GM12878 (cell line): ENCODE results near the gene PURA. TPM values are rescaled to one million over a fixed set of nuclear protein-coding genes. Genes with fewer than 3 reads are reported as not detected.

ENCODE experiments used
- ATAC-seq: fragments of 200-7000 bp; cut with Tn5 transposase; 3 replicates; pipeline ENCODE4 v1.9.1; 2020; ENCODE audit warnings: mild to moderate bottlenecking, moderate library complexity
- BruUV-seq: library from RNA; stranded (reverse); fragments of 400-500 nt; replicated peaks from 2 replicates; lab custom pipeline; 2021; lab: Mats Ljungman, UMichigan
- CTCF ChIA-PET: fragments of 300-600 bp; sonication (Branson Sonifier 250); formaldehyde crosslinking; extraction: SDS; loops from one replicate; lab custom pipeline; 2021; ENCODE audit warnings: inconsistent platforms; lab: Yijun Ruan, JAX
- POLR2A ChIA-PET: fragments of 350-600 bp; formaldehyde crosslinking; extraction: SDS; loops from one replicate; lab custom pipeline; 2021; ENCODE audit warnings: inconsistent platforms; lab: Charles Lee
- RAD21 ChIA-PET: fragments of 300-600 bp; sonication (Branson Sonifier 250); formaldehyde crosslinking; loops from one replicate; lab custom pipeline; 2023; ENCODE audit warnings: antibody characterized with exemption; ENCODE audit not compliant: unreplicated experiment; lab: Charles Lee
- SMC1A ChIA-PET: fragments of 300-600 bp; sonication (Branson Sonifier 250); formaldehyde crosslinking; loops from one replicate; lab custom pipeline; 2023; ENCODE audit not compliant: unreplicated experiment, uncharacterized antibody; lab: Charles Lee
- DNase-seq: peaks from one replicate; pipeline ENCODE4 v3.0.0-alpha.2; 2011; ENCODE audit warnings: low read depth, low spot score
- FAIRE-seq: peaks from 3 replicates; lab custom pipeline; 2011; peaks lifted over from hg19 to GRCh38; lab: Jason Lieb, UNC
- H2AFZ ChIP-seq: 2 replicates; pipeline ENCODE4 v1.6.0; 2011; ENCODE audit warnings: low read depth, low read length, control low read depth; ENCODE audit not compliant: control insufficient read depth
- H3K27ac ChIP-seq: 2 replicates; pipeline ENCODE4 v1.5.1; 2011; ENCODE audit warnings: control low read depth; ENCODE audit not compliant: control insufficient read depth, insufficient read depth
- H3K27me3 ChIP-seq, 2 experiments: replicated peaks in 1 of 2; 2 replicates each; pipeline versions ENCODE4 v1.6.0 to v1.6.1; 2011; ENCODE audit warnings: low read length in 1 of 2; ENCODE audit not compliant: control insufficient read depth in 2 of 2, insufficient read depth in 2 of 2
- H3K36me3 ChIP-seq, 2 experiments: 2 replicates each; pipeline ENCODE4 v1.5.1; 2011; ENCODE audit warnings: low read length in 1 of 2; ENCODE audit not compliant: control insufficient read depth in 2 of 2, insufficient read depth in 2 of 2
- H3K4me1 ChIP-seq: 2 replicates; pipeline ENCODE4 v1.6.1; 2011; ENCODE audit warnings: mild to moderate bottlenecking, low read length, moderate library complexity, mixed read lengths; ENCODE audit not compliant: control insufficient read depth, insufficient read depth
- H3K4me2 ChIP-seq: 2 replicates; pipeline ENCODE4 v1.6.0; 2011; ENCODE audit warnings: control low read depth; ENCODE audit not compliant: control insufficient read depth, insufficient read depth
- H3K4me3 ChIP-seq: fragments of 200-600 bp; sonication (generic); 2 replicates; pipeline ENCODE4 v1.5.1; 2016
- H3K79me2 ChIP-seq: 2 replicates; pipeline ENCODE4 v1.6.0; 2011; ENCODE audit warnings: low read length; ENCODE audit not compliant: control insufficient read depth, insufficient read depth
- H3K9ac ChIP-seq: 2 replicates; pipeline ENCODE4 v1.8.0; 2011; ENCODE audit warnings: low read length, control low read depth, mixed read lengths; ENCODE audit not compliant: control insufficient read depth, insufficient read depth
- H3K9me3 ChIP-seq: replicated peaks from 3 replicates; pipeline ENCODE4 v1.5.1; 2011; ENCODE audit warnings: mild to moderate bottlenecking, low read length; ENCODE audit not compliant: control insufficient read depth, insufficient read depth
- H4K20me1 ChIP-seq: 2 replicates; pipeline ENCODE4 v1.6.0; 2011; ENCODE audit not compliant: control insufficient read depth, insufficient read depth
- ASH2L ChIP-seq: fragments of 300-600, 200-600 bp; sonication (generic); IDR thresholded peaks from 2 replicates; pipeline ENCODE4 v1.6.1; 2017; ENCODE audit warnings: low read depth, mild to moderate bottlenecking, borderline replicate concordance
- GATAD2B ChIP-seq: fragments of 450-650 bp; conservative IDR thresholded peaks from 2 replicates; pipeline ENCODE4 v1.6.1; 2017; ENCODE audit warnings: low read depth, mild to moderate bottlenecking, moderate library complexity
- HDGF ChIP-seq: fragments of 450-650 bp; IDR thresholded peaks from 2 replicates; pipeline ENCODE4 v1.6.1; 2016; ENCODE audit warnings: antibody characterized with exemption
- LARP7 ChIP-seq: fragments of 450-650 bp; IDR thresholded peaks from 2 replicates; pipeline ENCODE4 v1.6.1; 2017; ENCODE audit warnings: mild to moderate bottlenecking
- MXI1 ChIP-seq: fragments of 150-350 bp; IDR thresholded peaks from 2 replicates; pipeline ENCODE4 v1.6.1; 2011; ENCODE audit warnings: low read depth, mild to moderate bottlenecking, inconsistent platforms, low read length, improper control_type of control experiment
- TCF12 ChIP-seq: IDR thresholded peaks from 2 replicates; pipeline ENCODE4 v1.6.1; 2011; ENCODE audit warnings: low read depth, mild to moderate bottlenecking, low read length
- ZSCAN29 ChIP-seq: fragments of 450-650 bp; IDR thresholded peaks from 2 replicates; pipeline ENCODE4 v1.6.1; 2017; ENCODE audit warnings: mild to moderate bottlenecking, moderate library complexity
- WGBS: methylation state at CpG from one replicate; pipeline ENCODE4 v1.1.6; 2016; ENCODE audit warnings: low lambda C conversion rate; ENCODE audit not compliant: insufficient replicate concordance, insufficient coverage; ENCODE audit errors: missing lambda C conversion rate; 5-methylcytosine and 5-hydroxymethylcytosine counted together
- in situ Hi-C: fragments of 300-500 bp; cut with MboI; formaldehyde crosslinking; loops from 9 replicates; pipeline ENCODE4 v1.14.3; 2018; ENCODE audit warnings: mixed read lengths
- intact Hi-C: fragments of 100-400 bp; cut with micrococcal nuclease; formaldehyde crosslinking; loops from one replicate; pipeline ENCODE4 v1.14.2; 2022; ENCODE audit not compliant: unreplicated experiment
- polyA plus RNA-seq, 11 experiments: library from polyadenylated mRNA; depleted of rRNA in 4 of 11; unstranded in 6 of 11; stranded (reverse) in 5 of 11; fragments of >200 nt; fragmentation: Nextera tagmentation in 4 of 11; fragmentation: Illumina TruSeq in 1 of 11; extraction: Ambion mirVana in 4 of 11; extraction: Trizol in 1 of 11; gene quantifications; 1 replicate in 1 of 11; 2 replicates in 10 of 11; pipeline versions ENCODE4 v1.2.1 to v1.2.3, GENCODE V29; 2011 to 2016; ENCODE audit warnings: inconsistent platforms in 2 of 11, missing spikeins in 2 of 11, low read depth in 1 of 11
- total RNA-seq, 4 experiments: library from RNA; depleted of rRNA in 3 of 4; stranded (reverse); fragments of >200 nt in 3 of 4; fragmentation: Illumina TruSeq in 1 of 4; extraction: Trizol in 1 of 4; gene quantifications; 2 replicates each; pipeline versions ENCODE4 v1.2.1 to v1.2.3, GENCODE V29; 2013 to 2021
- TF ChIP-seq, protein P1 (sequence below): fragments of 450-650 bp; IDR thresholded peaks from 2 replicates; pipeline ENCODE4 v1.6.1; 2018; ENCODE audit warnings: mild to moderate bottlenecking, low read depth, moderate library complexity; ENCODE audit not compliant: partially characterized antibody
- TF ChIP-seq, protein P2 (sequence below): fragments of 450-650 bp; IDR thresholded peaks from 2 replicates; pipeline ENCODE4 v1.6.1; 2017; ENCODE audit warnings: antibody characterized with exemption, mild to moderate bottlenecking, moderate library complexity

PURA gene
- total and polyA plus RNA-seq, 10 of the 15 experiments (the other 5 are each of a cell fraction or from before 2014, with no cell fraction given), result 3.3 to 11.8 (median 5.8) TPM

DNA sequence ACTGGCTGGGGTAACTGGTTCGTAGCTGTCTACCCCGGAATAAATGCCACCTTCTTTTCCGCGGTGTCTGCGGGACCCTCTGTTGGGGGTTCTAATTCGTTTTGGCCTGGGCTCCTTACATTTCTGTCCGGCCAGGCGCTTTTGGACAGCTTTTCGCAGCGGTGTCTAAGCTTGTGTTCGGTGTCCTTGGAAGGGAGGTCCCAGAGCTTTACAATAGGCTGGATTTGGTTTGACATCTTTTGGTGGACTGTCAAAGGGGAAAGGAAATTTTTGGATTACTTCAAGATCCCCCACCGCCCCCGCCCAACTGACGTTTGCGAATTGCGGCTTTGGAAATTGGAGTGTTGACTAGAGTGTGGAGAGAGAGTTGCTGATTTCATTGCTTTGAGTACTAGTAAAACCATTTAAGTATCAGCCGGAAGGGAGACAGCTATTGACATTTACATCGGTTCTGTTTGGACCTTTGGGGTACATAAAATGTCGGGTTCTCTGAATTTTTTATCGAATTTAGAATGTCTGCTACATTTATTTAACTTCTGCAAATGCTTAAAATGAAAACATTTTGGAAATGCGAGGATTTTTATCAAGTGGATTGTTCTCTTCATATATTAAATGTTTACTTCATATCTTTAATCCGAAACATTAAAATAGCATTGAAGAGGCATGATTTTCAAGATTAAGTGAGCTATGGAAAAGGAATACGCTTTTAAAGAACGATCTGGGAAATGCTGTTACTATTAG, 4.7 kb upstream of the PURA start:
- CTCF ChIA-PET, result interaction anchor here (0.8 to 2.3 kb wide), 11 partner anchors 8 to 247 kb away, joined by 3 to 14 read pairs (median 6); no protein-coding TSS in a partner anchor
- RAD21 ChIA-PET, result interaction anchor here (0.6 to 1.9 kb wide), 7 partner anchors 9 to 35 kb away, joined by 3 to 5 read pairs (median 4); no protein-coding TSS in a partner anchor
- Histone ChIP-seq H3K4me1 (peaks cover 24% of the 10 kb centered on the region), H3K4me2 (peak overlapping the region; percentile 72), H3K27me3 (no peaks in the 10 kb centered on the region), H3K9me3 (no peaks in the 10 kb centered on the region), H3K36me3 (no peaks in the 10 kb centered on the region), H3K4me3 (peak overlapping the region; percentile 86), H3K79me2 (peaks cover 39% of the 10 kb centered on the region), H3K9ac (peak overlapping the region; percentile 68), H4K20me1 (no peaks in the 10 kb centered on the region), H2AFZ (no peak overlapping the region), H3K27ac (no peak overlapping the region)
- intact Hi-C loops, result loop anchor here (5.0 kb wide), 1 partner anchor 67 kb away; the partner anchor contains the start of gene NRG2
- 65% methylated on average over 24 of the region's 24 CpGs for WGBS
- DNase-seq, result no peak
- in situ Hi-C loops, result no loop called here
- no peak for FAIRE-seq
- POLR2A ChIA-PET, result interaction anchor here (0.6 to 1.7 kb wide), 5 partner anchors 9 to 185 kb away, joined by 3 to 8 read pairs (median 5); no protein-coding TSS in a partner anchor
- SMC1A ChIA-PET, result interaction anchor here (0.8 to 2.8 kb wide), 9 partner anchors 9 to 71 kb away, joined by 3 to 13 read pairs (median 6); no protein-coding TSS in a partner anchor
- no TSS peak for BruUV-seq
- no peak for ATAC-seq
- TF ChIP-seq TCF12 (no peak), GATAD2B (0 out of 2 replicates have a peak, but pooled peaks have one; percentile 36), LARP7 (no peak), HDGF (no peak), ZSCAN29 (no peak), MXI1 (peak; percentile 17; the same call in 1 of the 2 replicates), ASH2L (no peak)
- TF ChIP-seq, protein P1, sequence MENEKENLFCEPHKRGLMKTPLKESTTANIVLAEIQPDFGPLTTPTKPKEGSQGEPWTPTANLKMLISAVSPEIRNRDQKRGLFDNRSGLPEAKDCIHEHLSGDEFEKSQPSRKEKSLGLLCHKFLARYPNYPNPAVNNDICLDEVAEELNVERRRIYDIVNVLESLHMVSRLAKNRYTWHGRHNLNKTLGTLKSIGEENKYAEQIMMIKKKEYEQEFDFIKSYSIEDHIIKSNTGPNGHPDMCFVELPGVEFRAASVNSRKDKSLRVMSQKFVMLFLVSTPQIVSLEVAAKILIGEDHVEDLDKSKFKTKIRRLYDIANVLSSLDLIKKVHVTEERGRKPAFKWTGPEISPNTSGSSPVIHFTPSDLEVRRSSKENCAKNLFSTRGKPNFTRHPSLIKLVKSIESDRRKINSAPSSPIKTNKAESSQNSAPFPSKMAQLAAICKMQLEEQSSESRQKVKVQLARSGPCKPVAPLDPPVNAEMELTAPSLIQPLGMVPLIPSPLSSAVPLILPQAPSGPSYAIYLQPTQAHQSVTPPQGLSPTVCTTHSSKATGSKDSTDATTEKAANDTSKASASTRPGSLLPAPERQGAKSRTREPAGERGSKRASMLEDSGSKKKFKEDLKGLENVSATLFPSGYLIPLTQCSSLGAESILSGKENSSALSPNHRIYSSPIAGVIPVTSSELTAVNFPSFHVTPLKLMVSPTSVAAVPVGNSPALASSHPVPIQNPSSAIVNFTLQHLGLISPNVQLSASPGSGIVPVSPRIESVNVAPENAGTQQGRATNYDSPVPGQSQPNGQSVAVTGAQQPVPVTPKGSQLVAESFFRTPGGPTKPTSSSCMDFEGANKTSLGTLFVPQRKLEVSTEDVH, result no peak
- TF ChIP-seq, protein P2, sequence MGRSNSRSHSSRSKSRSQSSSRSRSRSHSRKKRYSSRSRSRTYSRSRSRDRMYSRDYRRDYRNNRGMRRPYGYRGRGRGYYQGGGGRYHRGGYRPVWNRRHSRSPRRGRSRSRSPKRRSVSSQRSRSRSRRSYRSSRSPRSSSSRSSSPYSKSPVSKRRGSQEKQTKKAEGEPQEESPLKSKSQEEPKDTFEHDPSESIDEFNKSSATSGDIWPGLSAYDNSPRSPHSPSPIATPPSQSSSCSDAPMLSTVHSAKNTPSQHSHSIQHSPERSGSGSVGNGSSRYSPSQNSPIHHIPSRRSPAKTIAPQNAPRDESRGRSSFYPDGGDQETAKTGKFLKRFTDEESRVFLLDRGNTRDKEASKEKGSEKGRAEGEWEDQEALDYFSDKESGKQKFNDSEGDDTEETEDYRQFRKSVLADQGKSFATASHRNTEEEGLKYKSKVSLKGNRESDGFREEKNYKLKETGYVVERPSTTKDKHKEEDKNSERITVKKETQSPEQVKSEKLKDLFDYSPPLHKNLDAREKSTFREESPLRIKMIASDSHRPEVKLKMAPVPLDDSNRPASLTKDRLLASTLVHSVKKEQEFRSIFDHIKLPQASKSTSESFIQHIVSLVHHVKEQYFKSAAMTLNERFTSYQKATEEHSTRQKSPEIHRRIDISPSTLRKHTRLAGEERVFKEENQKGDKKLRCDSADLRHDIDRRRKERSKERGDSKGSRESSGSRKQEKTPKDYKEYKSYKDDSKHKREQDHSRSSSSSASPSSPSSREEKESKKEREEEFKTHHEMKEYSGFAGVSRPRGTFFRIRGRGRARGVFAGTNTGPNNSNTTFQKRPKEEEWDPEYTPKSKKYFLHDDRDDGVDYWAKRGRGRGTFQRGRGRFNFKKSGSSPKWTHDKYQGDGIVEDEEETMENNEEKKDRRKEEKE, result no peak
- TF ChIP-seq, all 136 proteins: peak for 2
